ENCODE data around the gene FBP2. TPM values are rescaled to one million over a fixed set of nuclear protein-coding genes. Genes with fewer than 3 reads are reported as not detected.

The FBP2 gene
- total RNA-seq, result not detected in 2 replicates

DNA sequence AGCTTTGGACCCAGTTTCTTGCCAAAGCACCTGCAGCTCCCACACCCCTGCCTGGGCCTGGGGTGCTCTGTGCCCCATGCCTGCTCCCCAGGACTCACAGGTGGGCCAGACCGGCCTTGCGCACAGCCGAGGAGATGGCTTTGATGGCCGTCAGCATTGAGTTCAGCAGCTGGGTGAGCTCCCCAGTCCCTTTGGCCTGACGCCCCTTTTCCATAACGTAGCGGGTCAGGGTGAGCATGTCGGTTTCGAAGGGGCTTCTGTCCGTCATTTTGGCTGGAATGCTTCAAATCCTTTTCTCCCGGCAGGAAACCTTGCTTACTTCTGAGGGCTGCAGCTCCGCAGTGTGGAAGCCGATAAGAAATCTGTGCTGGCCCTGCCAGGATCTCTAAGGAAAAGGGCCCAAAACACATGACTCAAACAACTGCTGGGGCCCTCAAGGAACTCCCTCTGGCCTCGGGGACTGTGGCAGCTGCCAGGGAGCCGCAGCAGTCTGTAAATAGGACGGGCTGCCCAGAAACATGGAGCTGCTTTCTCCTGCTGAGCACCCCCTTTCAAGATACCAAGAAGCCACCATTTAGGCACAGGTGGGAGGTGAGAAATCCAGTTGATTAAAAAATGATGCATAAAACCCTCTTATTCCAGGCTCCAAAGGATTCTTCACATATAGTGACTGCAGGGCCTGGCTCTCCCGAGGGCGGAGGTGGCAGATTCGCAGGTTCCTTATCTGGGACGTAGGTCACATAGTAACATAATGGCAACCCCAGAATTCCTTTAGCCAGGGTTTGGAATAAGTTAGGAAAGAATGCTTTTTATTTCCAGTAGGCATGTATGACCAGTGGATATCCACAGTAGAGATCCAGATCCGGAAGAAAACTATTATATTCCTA lies at the start of gene FBP2:
Gene FBP2 (minus strand): TSS at position 366 of the 887 bp plus-strand sequence. CDS start 98 bp downstream, at position 268.

DNA sequence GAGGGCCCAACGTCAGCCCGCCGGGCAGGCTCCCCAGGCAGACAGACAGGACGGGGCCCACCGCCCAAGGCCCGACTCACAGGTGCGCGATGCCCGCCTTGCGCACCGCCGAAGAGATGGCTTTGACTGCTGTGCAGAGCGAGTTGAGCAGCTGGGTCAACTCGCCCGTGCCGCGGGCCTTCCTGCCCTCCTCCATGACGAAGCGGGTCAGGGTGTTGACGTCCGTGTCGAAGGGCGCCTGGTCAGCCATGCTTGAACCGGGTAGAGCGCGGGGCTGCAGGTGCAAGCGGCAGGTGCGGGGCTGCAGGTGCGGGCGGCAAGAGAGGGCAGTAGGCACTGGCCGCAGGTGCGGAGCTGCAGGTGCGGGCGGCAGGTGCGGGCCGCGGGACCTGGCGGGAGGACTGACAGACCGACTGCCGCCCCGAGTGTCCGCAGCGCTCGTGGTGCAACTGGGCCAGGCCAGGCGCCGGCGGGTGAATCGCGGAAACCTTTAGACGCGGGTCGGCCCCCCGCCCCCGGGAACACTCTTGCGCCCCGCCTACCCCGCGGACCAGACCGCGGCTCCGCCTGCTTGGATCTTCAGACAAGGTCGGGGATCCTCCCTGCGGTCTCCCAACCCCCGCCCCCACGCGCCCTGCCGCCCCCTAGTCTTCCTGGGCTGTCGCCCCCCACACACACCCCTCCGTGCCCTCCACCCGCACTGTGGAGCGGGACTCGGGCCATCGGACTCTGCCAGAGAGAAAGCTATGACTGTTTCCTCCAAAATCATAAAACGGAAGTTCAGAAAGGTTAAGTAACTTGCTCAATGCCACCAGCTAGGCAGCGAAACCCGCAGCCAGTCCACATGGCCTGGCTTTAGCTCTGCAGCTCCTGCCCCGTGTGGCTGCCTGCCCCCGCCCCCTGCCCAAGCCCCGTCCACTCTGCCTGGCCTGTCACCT lies 45.7 kb upstream of the FBP2 start, which contains the start of gene FBP1:
Gene FBP1 (minus strand): TSS at position 458 of the 938 bp plus-strand sequence. CDS start 208 bp downstream, at position 250.

DNA sequence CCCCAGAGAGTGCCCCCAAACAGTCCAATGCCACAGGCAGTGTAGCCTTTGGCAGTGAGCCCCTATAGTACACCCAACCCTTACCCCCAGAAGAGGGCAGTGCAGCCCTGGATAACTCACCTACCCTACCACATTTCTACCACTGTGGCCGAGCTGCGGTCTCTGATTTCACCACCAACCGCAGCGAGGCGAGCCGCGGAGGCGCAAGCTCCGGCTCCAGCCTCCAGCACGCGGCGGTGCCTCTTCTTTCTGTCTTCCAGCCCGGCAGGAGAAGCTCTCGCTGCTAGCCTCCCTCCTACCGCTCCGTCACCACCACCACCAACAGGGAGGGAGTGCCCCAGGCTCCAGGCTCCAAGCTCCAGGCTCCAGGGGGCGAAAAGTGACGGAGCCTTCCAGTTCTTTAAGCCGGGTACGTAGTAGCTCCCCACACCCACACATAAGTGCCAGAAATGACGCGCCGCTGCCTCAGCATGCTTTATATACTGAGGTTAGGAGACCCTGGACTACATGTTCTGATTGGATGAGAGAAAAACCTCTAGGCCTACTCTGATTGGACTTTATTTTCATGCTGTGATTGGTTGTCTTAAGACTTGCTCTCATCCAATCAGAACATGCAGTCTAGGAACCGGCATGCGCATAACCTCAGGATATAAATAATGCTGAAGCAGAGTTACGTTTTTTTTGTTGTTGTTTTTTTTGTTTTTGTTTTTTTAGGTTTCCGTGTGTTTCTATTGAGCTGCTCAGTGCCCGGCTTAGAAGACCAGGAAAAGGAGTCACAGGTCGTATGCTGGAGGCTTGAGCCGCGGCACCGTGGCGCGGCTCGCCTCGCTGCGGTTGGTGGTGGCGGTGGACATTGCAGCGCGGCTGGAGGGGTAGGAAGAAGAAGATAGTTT lies 38.9 kb downstream of the FBP2 start, which contains the start of gene PCAT7:
Gene PCAT7 (plus strand): TSS at position 645 of the 893 bp plus-strand sequence.

Other genes starting within 250 kb of the FBP2 start
- not detected in 2 replicates for gene PCAT7, start 38.7 kb downstream of the FBP2 start, total RNA-seq
- gene FBP1, start 45.7 kb upstream of the FBP2 start, total RNA-seq, result 0.09 and 0.33 TPM in 2 replicates
- 35.7 and 45.7 TPM in 2 replicates for gene AOPEP, start 132.9 kb upstream of the FBP2 start, total RNA-seq

All from dermis lymphatic vessel endothelial cell (primary cell).